ENCODE data around the gene DHRS2. TPM values are rescaled to one million over a fixed set of nuclear protein-coding genes. Genes with fewer than 3 reads are reported as not detected.
A peak's percentile ranks its signal among the peaks of the same experiment; 100 is the strongest.

Gene DHRS2
- total and polyA plus RNA-seq, 2 of the 13 experiments (the other 11 are each of a cell fraction or from before 2014, with no cell fraction given) = 1,621 to 3,021 TPM

DNA sequence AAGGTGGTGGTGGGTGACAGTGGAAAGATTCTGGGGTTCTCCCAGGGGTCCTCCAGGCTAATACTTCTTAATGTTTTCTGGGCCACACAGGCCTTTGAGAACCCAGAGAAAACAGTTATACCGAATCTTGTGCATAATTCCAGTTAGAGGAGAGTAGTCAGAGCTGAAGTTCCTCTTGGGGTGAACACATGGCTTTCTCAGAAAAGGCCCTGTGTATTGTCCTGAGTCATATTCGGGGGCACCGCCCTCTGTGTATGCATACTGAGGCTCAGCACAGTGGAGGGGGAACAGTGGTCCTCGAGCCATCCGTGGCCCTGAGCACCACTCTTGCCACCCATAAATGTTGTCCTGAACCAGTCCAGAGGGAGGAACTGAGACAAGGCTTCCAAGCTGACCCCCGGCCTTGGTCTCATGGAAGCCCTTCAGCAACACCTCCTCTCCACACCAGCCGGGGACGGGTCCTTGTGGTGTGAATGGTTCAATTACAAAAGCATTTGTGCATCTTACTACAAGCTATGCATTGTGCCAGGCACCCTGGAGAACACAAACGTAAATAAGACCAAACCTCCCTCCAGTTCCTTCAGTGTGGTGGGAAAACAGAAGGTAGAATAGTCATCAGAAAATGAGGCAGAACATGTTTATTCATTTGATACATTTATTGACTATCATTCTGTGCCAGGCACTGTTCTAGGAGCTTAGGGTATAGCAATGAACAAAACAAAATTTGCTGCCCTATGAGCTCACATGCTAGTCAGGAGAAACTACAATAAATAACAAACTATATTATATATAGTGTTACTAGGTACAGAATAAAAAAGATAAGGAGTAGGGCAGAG lies 9.9 kb downstream of the DHRS2 start (continued):
- TF ChIP-seq, protein P1, sequence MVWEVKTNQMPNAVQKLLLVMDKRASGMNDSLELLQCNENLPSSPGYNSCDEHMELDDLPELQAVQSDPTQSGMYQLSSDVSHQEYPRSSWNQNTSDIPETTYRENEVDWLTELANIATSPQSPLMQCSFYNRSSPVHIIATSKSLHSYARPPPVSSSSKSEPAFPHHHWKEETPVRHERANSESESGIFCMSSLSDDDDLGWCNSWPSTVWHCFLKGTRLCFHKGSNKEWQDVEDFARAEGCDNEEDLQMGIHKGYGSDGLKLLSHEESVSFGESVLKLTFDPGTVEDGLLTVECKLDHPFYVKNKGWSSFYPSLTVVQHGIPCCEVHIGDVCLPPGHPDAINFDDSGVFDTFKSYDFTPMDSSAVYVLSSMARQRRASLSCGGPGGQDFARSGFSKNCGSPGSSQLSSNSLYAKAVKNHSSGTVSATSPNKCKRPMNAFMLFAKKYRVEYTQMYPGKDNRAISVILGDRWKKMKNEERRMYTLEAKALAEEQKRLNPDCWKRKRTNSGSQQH (CRISPR knock-in tag; IDR thresholded peaks at IDR 0.05; ENCODE audit: low read depth) = no peak
- TF ChIP-seq MAFG (CRISPR knock-in tag; IDR thresholded peaks at IDR 0.05) (no peak), ZNF335 (CRISPR knock-in tag; IDR thresholded peaks at IDR 0.05) (0 out of 2 replicates have a peak, but pooled peaks have one; percentile 13), ZNF775 (CRISPR knock-in tag; IDR thresholded peaks at IDR 0.05; ENCODE audit: borderline replicate concordance) (no peak), U2AF2 (IDR thresholded peaks at IDR 0.05; ENCODE audit: low read depth, low read length) (no peak), ZNF781 (CRISPR knock-in tag; IDR thresholded peaks at IDR 0.05; ENCODE audit: borderline replicate concordance, not compliant biosample characterization) (peak; percentile 31), THAP11 (CRISPR knock-in tag; IDR thresholded peaks at IDR 0.05) (peak; percentile 30; the same call in 1 of the 2 replicates), NR2F6 (IDR thresholded peaks at IDR 0.05) (no peak), NR2F6 (CRISPR knock-in tag; IDR thresholded peaks at IDR 0.05) (no peak), SALL2 (CRISPR knock-in tag; IDR thresholded peaks at IDR 0.05) (0 out of 2 replicates have a peak, but pooled peaks have one; percentile 25), RORA (CRISPR knock-in tag; IDR thresholded peaks at IDR 0.05) (no peak), DNMT1 (CRISPR knock-in tag; IDR thresholded peaks at IDR 0.05) (no peak), ZNF747 (CRISPR knock-in tag; IDR thresholded peaks at IDR 0.05; ENCODE audit: borderline replicate concordance) (no peak), ZNF484 (CRISPR knock-in tag; IDR thresholded peaks at IDR 0.05; ENCODE audit: borderline replicate concordance, low read depth) (no peak)
- TF ChIP-seq, protein P2, sequence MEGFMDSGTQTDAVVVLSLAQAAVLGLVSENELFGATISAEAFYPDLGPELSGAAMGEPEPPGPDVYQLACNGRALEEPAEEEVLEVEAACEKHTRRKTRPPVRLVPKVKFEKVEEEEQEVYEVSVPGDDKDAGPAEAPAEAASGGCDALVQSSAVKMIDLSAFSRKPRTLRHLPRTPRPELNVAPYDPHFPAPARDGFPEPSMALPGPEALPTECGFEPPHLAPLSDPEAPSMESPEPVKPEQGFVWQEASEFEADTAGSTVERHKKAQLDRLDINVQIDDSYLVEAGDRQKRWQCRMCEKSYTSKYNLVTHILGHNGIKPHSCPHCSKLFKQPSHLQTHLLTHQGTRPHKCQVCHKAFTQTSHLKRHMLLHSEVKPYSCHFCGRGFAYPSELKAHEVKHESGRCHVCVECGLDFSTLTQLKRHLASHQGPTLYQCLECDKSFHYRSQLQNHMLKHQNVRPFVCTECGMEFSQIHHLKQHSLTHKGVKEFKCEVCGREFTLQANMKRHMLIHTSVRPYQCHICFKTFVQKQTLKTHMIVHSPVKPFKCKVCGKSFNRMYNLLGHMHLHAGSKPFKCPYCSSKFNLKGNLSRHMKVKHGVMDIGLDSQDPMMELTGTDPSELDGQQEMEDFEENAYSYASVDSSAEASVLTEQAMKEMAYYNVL (CRISPR knock-in tag; IDR thresholded peaks at IDR 0.05; ENCODE audit: borderline replicate concordance) = no peak
- TF ChIP-seq, protein P3, sequence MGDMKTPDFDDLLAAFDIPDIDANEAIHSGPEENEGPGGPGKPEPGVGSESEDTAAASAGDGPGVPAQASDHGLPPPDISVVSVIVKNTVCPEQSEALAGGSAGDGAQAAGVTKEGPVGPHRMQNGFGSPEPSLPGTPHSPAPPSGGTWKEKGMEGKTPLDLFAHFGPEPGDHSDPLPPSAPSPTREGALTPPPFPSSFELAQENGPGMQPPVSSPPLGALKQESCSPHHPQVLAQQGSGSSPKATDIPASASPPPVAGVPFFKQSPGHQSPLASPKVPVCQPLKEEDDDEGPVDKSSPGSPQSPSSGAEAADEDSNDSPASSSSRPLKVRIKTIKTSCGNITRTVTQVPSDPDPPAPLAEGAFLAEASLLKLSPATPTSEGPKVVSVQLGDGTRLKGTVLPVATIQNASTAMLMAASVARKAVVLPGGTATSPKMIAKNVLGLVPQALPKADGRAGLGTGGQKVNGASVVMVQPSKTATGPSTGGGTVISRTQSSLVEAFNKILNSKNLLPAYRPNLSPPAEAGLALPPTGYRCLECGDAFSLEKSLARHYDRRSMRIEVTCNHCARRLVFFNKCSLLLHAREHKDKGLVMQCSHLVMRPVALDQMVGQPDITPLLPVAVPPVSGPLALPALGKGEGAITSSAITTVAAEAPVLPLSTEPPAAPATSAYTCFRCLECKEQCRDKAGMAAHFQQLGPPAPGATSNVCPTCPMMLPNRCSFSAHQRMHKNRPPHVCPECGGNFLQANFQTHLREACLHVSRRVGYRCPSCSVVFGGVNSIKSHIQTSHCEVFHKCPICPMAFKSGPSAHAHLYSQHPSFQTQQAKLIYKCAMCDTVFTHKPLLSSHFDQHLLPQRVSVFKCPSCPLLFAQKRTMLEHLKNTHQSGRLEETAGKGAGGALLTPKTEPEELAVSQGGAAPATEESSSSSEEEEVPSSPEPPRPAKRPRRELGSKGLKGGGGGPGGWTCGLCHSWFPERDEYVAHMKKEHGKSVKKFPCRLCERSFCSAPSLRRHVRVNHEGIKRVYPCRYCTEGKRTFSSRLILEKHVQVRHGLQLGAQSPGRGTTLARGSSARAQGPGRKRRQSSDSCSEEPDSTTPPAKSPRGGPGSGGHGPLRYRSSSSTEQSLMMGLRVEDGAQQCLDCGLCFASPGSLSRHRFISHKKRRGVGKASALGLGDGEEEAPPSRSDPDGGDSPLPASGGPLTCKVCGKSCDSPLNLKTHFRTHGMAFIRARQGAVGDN (CRISPR knock-in tag; IDR thresholded peaks at IDR 0.05) = no peak; the same call in 1 of the 2 replicates
- TF ChIP-seq, protein P4, sequence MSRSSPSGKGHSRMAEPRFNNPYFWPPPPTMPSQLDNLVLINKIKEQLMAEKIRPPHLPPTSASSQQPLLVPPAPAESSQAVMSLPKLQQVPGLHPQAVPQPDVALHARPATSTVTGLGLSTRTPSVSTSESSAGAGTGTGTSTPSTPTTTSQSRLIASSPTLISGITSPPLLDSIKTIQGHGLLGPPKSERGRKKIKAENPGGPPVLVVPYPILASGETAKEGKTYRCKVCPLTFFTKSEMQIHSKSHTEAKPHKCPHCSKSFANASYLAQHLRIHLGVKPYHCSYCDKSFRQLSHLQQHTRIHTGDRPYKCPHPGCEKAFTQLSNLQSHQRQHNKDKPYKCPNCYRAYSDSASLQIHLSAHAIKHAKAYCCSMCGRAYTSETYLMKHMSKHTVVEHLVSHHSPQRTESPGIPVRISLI (CRISPR knock-in tag; IDR thresholded peaks at IDR 0.05; ENCODE audit: borderline replicate concordance) = no peak
- TF ChIP-seq, protein P5, sequence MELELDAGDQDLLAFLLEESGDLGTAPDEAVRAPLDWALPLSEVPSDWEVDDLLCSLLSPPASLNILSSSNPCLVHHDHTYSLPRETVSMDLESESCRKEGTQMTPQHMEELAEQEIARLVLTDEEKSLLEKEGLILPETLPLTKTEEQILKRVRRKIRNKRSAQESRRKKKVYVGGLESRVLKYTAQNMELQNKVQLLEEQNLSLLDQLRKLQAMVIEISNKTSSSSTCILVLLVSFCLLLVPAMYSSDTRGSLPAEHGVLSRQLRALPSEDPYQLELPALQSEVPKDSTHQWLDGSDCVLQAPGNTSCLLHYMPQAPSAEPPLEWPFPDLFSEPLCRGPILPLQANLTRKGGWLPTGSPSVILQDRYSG (CRISPR knock-in tag; IDR thresholded peaks at IDR 0.05) = no peak

All from HepG2 (cell line).